Measurements from ENCODE around the gene ARHGDIA. TPM values are rescaled to one million over a fixed set of nuclear protein-coding genes. Genes with fewer than 3 reads are reported as not detected.

Gene ARHGDIA
- total RNA-seq, 2 experiments from 2014 or later = 706 to 715 TPM

GRCh38 chr17:81907219-81908145 is 36.3 kb upstream of the ARHGDIA start:
- ChIA-PET POLR2A (no interaction called here), CTCF (no interaction called here)
- Histone ChIP-seq H3K4me3 (ENCODE audit: low read length) (no peak overlapping the region), H3K9me3 (ENCODE audit: control insufficient read depth in 1 of 2, insufficient read depth in 1 of 2, low read length in 2 of 2) (no peaks in the 10 kb centered on the region), H3K36me3 (ENCODE audit: insufficient read depth, low read length) (peaks cover 29% of the 10 kb centered on the region), H3K27me3 (ENCODE audit: control insufficient read depth in 1 of 2, insufficient read depth in 2 of 2, low read length in 2 of 2) (no peaks in the 10 kb centered on the region), H3K27ac (ENCODE audit: low read depth in 1 of 2, low read length in 2 of 2) (no peak overlapping the region), H3K4me1 (ENCODE audit: insufficient read depth, low read length) (peaks cover 27% of the 10 kb centered on the region)
- Mint-ChIP-seq H3K27ac (no peak overlapping the region), H3K27me3 (no peaks in the 10 kb centered on the region), H3K9me3 (no peaks in the 10 kb centered on the region), H3K36me3 (ENCODE audit: low read depth) (peaks cover 18% of the 10 kb centered on the region), H3K4me3 (no peak overlapping the region), H3K4me1 (ENCODE audit: low read depth) (peaks cover 4% of the 10 kb centered on the region)
- no peak for ATAC-seq (ENCODE audit: poor library complexity)
- no peak for DNase-seq
- TF ChIP-seq, protein P1, sequence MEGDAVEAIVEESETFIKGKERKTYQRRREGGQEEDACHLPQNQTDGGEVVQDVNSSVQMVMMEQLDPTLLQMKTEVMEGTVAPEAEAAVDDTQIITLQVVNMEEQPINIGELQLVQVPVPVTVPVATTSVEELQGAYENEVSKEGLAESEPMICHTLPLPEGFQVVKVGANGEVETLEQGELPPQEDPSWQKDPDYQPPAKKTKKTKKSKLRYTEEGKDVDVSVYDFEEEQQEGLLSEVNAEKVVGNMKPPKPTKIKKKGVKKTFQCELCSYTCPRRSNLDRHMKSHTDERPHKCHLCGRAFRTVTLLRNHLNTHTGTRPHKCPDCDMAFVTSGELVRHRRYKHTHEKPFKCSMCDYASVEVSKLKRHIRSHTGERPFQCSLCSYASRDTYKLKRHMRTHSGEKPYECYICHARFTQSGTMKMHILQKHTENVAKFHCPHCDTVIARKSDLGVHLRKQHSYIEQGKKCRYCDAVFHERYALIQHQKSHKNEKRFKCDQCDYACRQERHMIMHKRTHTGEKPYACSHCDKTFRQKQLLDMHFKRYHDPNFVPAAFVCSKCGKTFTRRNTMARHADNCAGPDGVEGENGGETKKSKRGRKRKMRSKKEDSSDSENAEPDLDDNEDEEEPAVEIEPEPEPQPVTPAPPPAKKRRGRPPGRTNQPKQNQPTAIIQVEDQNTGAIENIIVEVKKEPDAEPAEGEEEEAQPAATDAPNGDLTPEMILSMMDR (IDR thresholded peaks at IDR 0.05) = no peak
- intact Hi-C loops (cut with DNase I, micrococcal nuclease) = no loop called here

DNA sequence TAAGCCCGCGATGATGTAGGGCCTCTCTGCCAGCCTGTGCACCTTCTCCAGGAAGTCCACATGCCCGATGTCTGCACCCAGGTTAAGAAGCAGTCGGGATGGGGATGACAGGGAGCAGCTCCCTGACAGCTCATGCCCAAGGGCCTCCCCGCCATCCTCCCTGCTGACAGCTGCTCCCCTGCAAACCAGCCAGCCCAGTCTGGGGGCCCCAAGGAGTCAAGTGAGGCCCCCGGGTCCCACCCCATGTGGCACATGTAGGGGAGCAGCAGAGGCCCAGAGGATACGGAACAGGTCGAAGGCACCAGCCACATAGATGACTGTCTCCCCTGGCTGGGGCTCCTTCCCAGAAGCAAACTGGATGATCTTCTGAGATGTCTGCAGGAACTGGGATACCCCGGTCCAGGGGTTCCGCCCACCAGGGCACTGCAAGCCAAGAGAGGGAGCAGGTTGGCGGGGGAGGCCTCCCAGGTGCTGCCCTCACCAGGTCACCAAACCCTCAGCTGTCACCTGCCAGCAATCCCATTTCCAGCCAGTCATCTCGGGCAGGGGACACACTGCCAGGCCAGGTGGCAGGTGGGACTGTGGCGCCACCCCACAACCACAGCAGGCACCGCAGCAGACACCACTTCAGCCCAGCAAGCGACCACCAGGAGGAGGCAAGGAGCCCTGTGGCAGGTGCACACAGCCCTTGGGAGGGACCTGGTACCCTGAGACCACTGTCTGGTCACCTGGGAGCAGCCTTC is 35.5 kb upstream of the ARHGDIA start:
- H3K9me3 ChIP-seq (ENCODE audit: control insufficient read depth in 1 of 2, insufficient read depth in 1 of 2, low read length in 2 of 2) = peaks cover 0 to 1% of the 10 kb centered on the region in 2 experiments
- ChIA-PET POLR2A (no interaction called here), CTCF (no interaction called here)
- DNase-seq = no peak
- H3K27me3 ChIP-seq (ENCODE audit: control insufficient read depth in 1 of 2, insufficient read depth in 2 of 2, low read length in 2 of 2) = peaks cover 2% of the 10 kb centered on the region in 2 experiments
- H3K4me3 ChIP-seq (ENCODE audit: low read length) = no peak overlapping the region
- H3K9me3 Mint-ChIP-seq = no peaks in the 10 kb centered on the region
- TF ChIP-seq, protein P1 (IDR thresholded peaks at IDR 0.05) = no peak
- H3K4me1 ChIP-seq (ENCODE audit: insufficient read depth, low read length) = peaks cover 27% of the 10 kb centered on the region
- peak overlapping the region; percentile 20 for H3K4me3 Mint-ChIP-seq
- intact Hi-C loops (cut with DNase I, micrococcal nuclease) = no loop called here
- ATAC-seq (ENCODE audit: poor library complexity) = no peak
- H3K27me3 Mint-ChIP-seq = no peaks in the 10 kb centered on the region
- peaks cover 4% of the 10 kb centered on the region for H3K4me1 Mint-ChIP-seq (ENCODE audit: low read depth)
- H3K36me3 ChIP-seq (ENCODE audit: insufficient read depth, low read length) = peaks cover 21% of the 10 kb centered on the region
- H3K27ac ChIP-seq (ENCODE audit: low read depth in 1 of 2, low read length in 2 of 2) = no peak overlapping the region
- peaks cover 12% of the 10 kb centered on the region for H3K36me3 Mint-ChIP-seq (ENCODE audit: low read depth)
- no peak overlapping the region for H3K27ac Mint-ChIP-seq

DNA sequence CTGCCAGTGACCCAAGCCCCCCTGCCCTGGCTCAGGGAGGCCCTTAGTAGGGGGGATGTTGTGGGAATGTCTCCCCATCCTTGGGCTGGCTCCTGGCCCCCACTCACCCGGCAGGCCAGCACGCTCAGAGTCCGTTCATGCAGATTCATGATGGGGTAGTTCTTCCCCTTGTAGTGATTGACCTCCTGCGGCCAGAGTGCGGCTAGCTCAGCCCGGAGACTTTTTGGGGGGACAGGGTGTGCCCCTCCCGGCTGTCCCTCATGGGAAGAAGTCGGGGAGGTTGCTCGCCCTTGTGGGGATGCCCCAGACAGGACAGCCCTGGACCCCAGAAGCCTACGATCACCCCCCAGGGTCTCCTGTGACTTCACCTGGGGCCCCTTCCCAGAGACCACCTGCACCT is 34.9 kb upstream of the ARHGDIA start:
- peaks cover 7 to 8% of the 10 kb centered on the region in 2 experiments for H3K27me3 ChIP-seq (ENCODE audit: control insufficient read depth in 1 of 2, insufficient read depth in 2 of 2, low read length in 2 of 2)
- no peak overlapping the region for H3K4me3 Mint-ChIP-seq
- no peak overlapping the region for H3K27ac Mint-ChIP-seq
- intact Hi-C loops (cut with DNase I, micrococcal nuclease) = no loop called here
- TF ChIP-seq, protein P1 (IDR thresholded peaks at IDR 0.05) = no peak
- DNase-seq (no peak), ATAC-seq (ENCODE audit: poor library complexity) (no peak)
- ChIA-PET POLR2A (no interaction called here), CTCF (no interaction called here)
- peaks cover 0 to 5% of the 10 kb centered on the region in 2 experiments for H3K9me3 ChIP-seq (ENCODE audit: control insufficient read depth in 1 of 2, insufficient read depth in 1 of 2, low read length in 2 of 2)
- H3K4me3 ChIP-seq (ENCODE audit: low read length) = no peak overlapping the region
- H3K36me3 ChIP-seq (ENCODE audit: insufficient read depth, low read length) = peaks cover 21% of the 10 kb centered on the region
- peaks cover 4% of the 10 kb centered on the region for H3K27me3 Mint-ChIP-seq
- H3K9me3 Mint-ChIP-seq = no peaks in the 10 kb centered on the region
- no peak overlapping the region for H3K27ac ChIP-seq (ENCODE audit: low read depth in 1 of 2, low read length in 2 of 2)
- H3K36me3 Mint-ChIP-seq (ENCODE audit: low read depth) = peaks cover 13% of the 10 kb centered on the region
- H3K4me1 ChIP-seq (ENCODE audit: insufficient read depth, low read length) = peaks cover 30% of the 10 kb centered on the region
- H3K4me1 Mint-ChIP-seq (ENCODE audit: low read depth) = peaks cover 8% of the 10 kb centered on the region

Measured in CD4-positive, alpha-beta T cell (primary cell).